ENCODE results near the gene CREB3L4. TPM values are rescaled to one million over a fixed set of nuclear protein-coding genes. Genes with fewer than 3 reads are reported as not detected.

Gene CREB3L4
- total RNA-seq, 1 donor from 2014 or later = 12.2 TPM

DNA sequence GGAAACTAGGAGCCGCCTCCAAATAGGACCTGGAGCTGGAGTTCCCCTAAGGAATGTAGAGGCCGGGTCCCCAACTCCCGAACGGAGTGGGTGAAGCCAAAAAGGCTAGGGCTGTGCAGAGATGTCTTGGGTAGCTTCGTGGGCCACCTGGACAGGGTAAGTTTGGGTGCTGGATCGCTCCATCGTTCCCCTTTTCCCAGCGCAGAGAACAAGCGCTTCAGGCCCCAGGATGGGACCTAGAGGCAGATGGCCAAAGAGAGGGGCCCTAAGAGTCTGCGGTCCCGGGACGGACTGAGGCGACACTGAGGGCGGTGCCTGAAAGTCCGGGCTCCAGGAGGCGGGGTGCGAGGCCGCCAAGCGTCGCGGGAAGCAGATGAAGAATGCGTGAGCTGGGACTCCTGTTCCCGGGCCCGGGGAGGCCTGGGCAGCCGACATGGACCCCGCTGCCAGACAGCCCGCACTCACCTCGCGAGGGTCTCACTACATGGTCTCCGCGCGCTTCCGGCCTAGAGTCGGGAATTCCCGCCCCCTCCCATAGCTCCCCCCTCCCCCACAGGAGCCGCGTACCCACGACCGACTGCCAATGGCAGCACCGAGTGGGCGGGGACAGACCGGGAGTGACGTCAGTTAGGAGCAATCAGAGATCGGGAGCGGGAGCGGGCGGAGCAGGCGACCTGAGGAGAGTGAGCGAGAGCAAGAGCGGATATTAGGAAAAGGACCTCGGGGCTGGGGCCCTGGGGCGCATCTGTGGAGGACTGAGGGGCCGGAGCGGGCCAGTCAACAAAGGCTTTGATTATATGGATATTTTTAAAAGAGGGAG lies 4.5 kb upstream of the CREB3L4 start, which contains the start of gene SLC39A1:
Gene SLC39A1 (minus strand): TSS at position 508 of the 820 bp plus-strand sequence. CDS start 822 bp downstream, outside the sequence.
- H3K9me3 ChIP-seq = no peaks in the 10 kb centered on the region
- H3K27ac ChIP-seq = peak within 1 kb of the TSS; percentile 96
- intact Hi-C loops (cut with DNase I) = no loop called here
- H3K36me3 ChIP-seq = peaks cover 28% of the 10 kb centered on the region
- H3K4me1 ChIP-seq = peaks cover 67% of the 10 kb centered on the region
- peak within 1 kb of the TSS; percentile 81 for H3K4me3 ChIP-seq
- TF ChIP-seq CTCF (IDR thresholded peaks at IDR 0.05) = no peak
- DNase-seq (peak; percentile 98), ATAC-seq (peak; percentile 89)
- H3K27me3 ChIP-seq (ENCODE audit: low read depth) = no peaks in the 10 kb centered on the region

- intact Hi-C loops (cut with DNase I) = no loop called here
- DNase-seq (peak; percentile 73), ATAC-seq (peak; percentile 31 to 37)
- H3K9me3 ChIP-seq = no peaks in the 10 kb centered on the region
- no peak for TF ChIP-seq CTCF (IDR thresholded peaks at IDR 0.05)
- H3K27ac ChIP-seq = peak overlapping the region; percentile 96
- H3K4me3 ChIP-seq = peak overlapping the region; percentile 81
- H3K27me3 ChIP-seq (ENCODE audit: low read depth) = no peaks in the 10 kb centered on the region
- H3K36me3 ChIP-seq = peaks cover 28% of the 10 kb centered on the region
- peaks cover 71% of the 10 kb centered on the region for H3K4me1 ChIP-seq
Measured at GRCh38 chr1:153963850-153964331, 3.8 kb upstream of the CREB3L4 start.

GRCh38 chr1:153968000-153968363 lies 280 bp downstream of the CREB3L4 start:
- H3K36me3 ChIP-seq = peaks cover 4% of the 10 kb centered on the region
- H3K27me3 ChIP-seq (ENCODE audit: low read depth) = no peaks in the 10 kb centered on the region
- H3K27ac ChIP-seq = peak overlapping the region; percentile 94
- H3K4me3 ChIP-seq = peak overlapping the region; percentile 73
- ATAC-seq = no peak
- H3K9me3 ChIP-seq = no peaks in the 10 kb centered on the region
- H3K4me1 ChIP-seq = peaks cover 34% of the 10 kb centered on the region
- peak; percentile 79 for DNase-seq
- intact Hi-C loops (cut with DNase I) = no loop called here
- no peak for TF ChIP-seq CTCF (IDR thresholded peaks at IDR 0.05)

DNA sequence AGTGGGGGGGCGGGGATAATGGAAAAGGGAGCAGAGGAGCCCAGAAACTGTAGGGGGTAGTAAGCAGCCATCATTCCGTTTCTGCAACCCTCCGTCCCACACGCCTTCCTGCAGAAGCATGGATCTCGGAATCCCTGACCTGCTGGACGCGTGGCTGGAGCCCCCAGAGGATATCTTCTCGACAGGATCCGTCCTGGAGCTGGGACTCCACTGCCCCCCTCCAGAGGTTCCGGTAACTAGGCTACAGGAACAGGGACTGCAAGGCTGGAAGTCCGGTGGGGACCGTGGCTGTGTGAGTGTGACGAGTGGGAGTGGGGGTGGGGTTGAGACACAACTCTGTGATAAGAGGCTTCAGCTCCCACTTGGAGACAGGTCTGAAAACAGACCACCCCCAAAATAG lies 706 bp downstream of the CREB3L4 start:
- no peak for ATAC-seq

DNA sequence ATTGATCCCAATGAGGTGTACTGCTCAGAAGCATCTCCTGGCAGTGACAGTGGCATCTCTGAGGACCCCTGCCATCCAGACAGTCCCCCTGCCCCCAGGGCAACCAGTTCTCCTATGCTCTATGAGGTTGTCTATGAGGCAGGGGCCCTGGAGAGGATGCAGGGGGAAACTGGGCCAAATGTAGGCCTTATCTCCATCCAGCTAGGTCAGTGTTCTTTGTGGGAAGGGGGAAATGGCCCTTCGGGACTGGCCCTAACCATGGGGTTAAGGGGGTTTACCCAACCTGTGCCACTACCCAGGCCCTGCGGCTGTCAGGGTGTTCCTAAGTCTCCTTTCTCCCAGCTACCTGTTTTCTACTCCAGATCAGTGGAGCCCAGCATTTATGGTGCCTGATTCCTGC lies 1.3 kb downstream of the CREB3L4 start:
- intact Hi-C loops (cut with DNase I) = no loop called here
- Histone ChIP-seq H3K4me3 (peak overlapping the region; percentile 73), H3K4me1 (peaks cover 33% of the 10 kb centered on the region), H3K36me3 (peaks cover 14% of the 10 kb centered on the region), H3K27me3 (ENCODE audit: low read depth) (no peaks in the 10 kb centered on the region), H3K9me3 (no peaks in the 10 kb centered on the region), H3K27ac (no peak overlapping the region)
- DNase-seq = no peak
- TF ChIP-seq CTCF (IDR thresholded peaks at IDR 0.05) = no peak
- ATAC-seq = no peak

More for the DNA sequence above, 706 bp downstream of the CREB3L4 start:
- intact Hi-C loops (cut with DNase I) = no loop called here
- H3K27ac ChIP-seq = peak overlapping the region; percentile 94
- peaks cover 34% of the 10 kb centered on the region for H3K4me1 ChIP-seq
- TF ChIP-seq CTCF (IDR thresholded peaks at IDR 0.05) = no peak
- H3K9me3 ChIP-seq = no peaks in the 10 kb centered on the region
- DNase-seq = no peak
- H3K4me3 ChIP-seq = peak overlapping the region; percentile 73
- H3K27me3 ChIP-seq (ENCODE audit: low read depth) = no peaks in the 10 kb centered on the region
- peaks cover 9% of the 10 kb centered on the region for H3K36me3 ChIP-seq

Data from lower lobe of right lung (tissue), 2 donors.